HEK293T (cell line): Measurements from ENCODE around the gene EXOC6.
"Not testable (repeated sequence)": the region's sequence is repeated elsewhere in the genome, so short reads cannot be mapped to it uniquely, and the experiment has no call there.

Source experiments
- CTCF ChIA-PET: fragments of 350-600 bp; formaldehyde crosslinking; extraction: SDS; loops from one replicate; lab custom pipeline; 2021; ENCODE audit warnings: antibody characterized with exemption, inconsistent platforms; lab: Yijun Ruan, JAX
- POLR2A ChIA-PET: fragments of 350-600 bp; formaldehyde crosslinking; extraction: SDS; loops from one replicate; lab custom pipeline; 2020; ENCODE audit warnings: antibody characterized with exemption, inconsistent platforms; lab: Yijun Ruan, JAX
- DNase-seq: peaks from one replicate; pipeline ENCODE4 v3.0.0; 2012; ENCODE audit warnings: mixed read lengths; ENCODE audit errors: extremely low spot score
- ARNT ChIP-seq: fragments of 450-650 bp; IDR thresholded peaks from 2 replicates; pipeline ENCODE4 v1.6.1; 2017; ENCODE audit warnings: mild to moderate bottlenecking
- BHLHE40 ChIP-seq: fragments of 450-650 bp; IDR thresholded peaks from 2 replicates; pipeline ENCODE4 v1.6.1; 2016; ENCODE audit warnings: mild to moderate bottlenecking, moderate library complexity, borderline replicate concordance
- CTBP1 ChIP-seq: fragments of 450-650 bp; IDR thresholded peaks from 2 replicates; pipeline ENCODE4 v1.6.1; 2016; ENCODE audit warnings: borderline replicate concordance
- ELF4 ChIP-seq: fragments of 450-650 bp; IDR thresholded peaks from 2 replicates; pipeline ENCODE4 v1.6.1; 2017; ENCODE audit warnings: antibody characterized with exemption
- FOXA1 ChIP-seq: fragments of 450-650 bp; IDR thresholded peaks from 2 replicates; pipeline ENCODE4 v1.6.1; 2016; ENCODE audit warnings: mild to moderate bottlenecking
- FOXK2 ChIP-seq: fragments of 450-650 bp; IDR thresholded peaks from 2 replicates; pipeline ENCODE4 v1.6.1; 2016; ENCODE audit warnings: mild to moderate bottlenecking
- FOXM1 ChIP-seq: fragments of 450-650 bp; IDR thresholded peaks from 2 replicates; pipeline ENCODE4 v1.6.1; 2017; ENCODE audit warnings: mild to moderate bottlenecking, borderline replicate concordance
- HDGF ChIP-seq: fragments of 450-650 bp; IDR thresholded peaks from 2 replicates; pipeline ENCODE4 v1.6.1; 2017; ENCODE audit warnings: antibody characterized with exemption, borderline replicate concordance
- L3MBTL2 ChIP-seq: fragments of 450-650 bp; conservative IDR thresholded peaks from 2 replicates; pipeline ENCODE4 v1.6.1; 2016; ENCODE audit warnings: mild to moderate bottlenecking
- LEF1 ChIP-seq: fragments of 450-650 bp; IDR thresholded peaks from 2 replicates; pipeline ENCODE4 v1.6.1; 2017; ENCODE audit warnings: mild to moderate bottlenecking, borderline replicate concordance
- NFRKB ChIP-seq: fragments of 450-650 bp; IDR thresholded peaks from 2 replicates; pipeline ENCODE4 v1.6.1; 2016; ENCODE audit warnings: mild to moderate bottlenecking, moderate library complexity
- PKNOX1 ChIP-seq: fragments of 450-650 bp; IDR thresholded peaks from 2 replicates; pipeline ENCODE4 v1.6.1; 2016
- SP1 ChIP-seq: fragments of 450-650 bp; IDR thresholded peaks from 2 replicates; pipeline ENCODE4 v1.6.1; 2017
- SUZ12 ChIP-seq: fragments of 450-650 bp; IDR thresholded peaks from 2 replicates; pipeline ENCODE4 v1.6.1; 2016; ENCODE audit warnings: mild to moderate bottlenecking
- TARDBP ChIP-seq: fragments of 450-650 bp; IDR thresholded peaks from 2 replicates; pipeline ENCODE4 v1.6.1; 2016
- ZNF384 ChIP-seq: fragments of 450-650 bp; IDR thresholded peaks from 2 replicates; pipeline ENCODE4 v1.6.1; 2016

The EXOC6 gene

GRCh38 chr10:93095225-93095624, 246.9 kb downstream of the EXOC6 start:
- ChIA-PET CTCF (no interaction called here), POLR2A (no interaction called here)
- TF ChIP-seq CTBP1 (no peak), LEF1 (no peak), L3MBTL2 (no peak), BHLHE40 (no peak), ARNT (no peak), FOXM1 (no peak), HDGF (no peak), SUZ12 (no peak), FOXA1 (no peak), SP1 (no peak), ELF4 (no peak), TARDBP (no peak)
- DNase-seq: no peak

- DNase-seq: no peak
- CTCF ChIA-PET: no interaction called here
- POLR2A ChIA-PET: no interaction called here
- TF ChIP-seq CTBP1 (no peak), HDGF (no peak), BHLHE40 (no peak), ZNF384 (no peak), SUZ12 (no peak), LEF1 (no peak), ELF4 (no peak), SP1 (no peak), TARDBP (no peak), FOXA1 (no peak), PKNOX1 (no peak), FOXK2 (no peak), ARNT (no peak), L3MBTL2 (no peak), NFRKB (no peak), FOXM1 (no peak)
Measured at GRCh38 chr10:93096901-93097300, 248.6 kb downstream of the EXOC6 start.

- CTCF ChIA-PET: no interaction called here
- POLR2A ChIA-PET: no interaction called here
- no peak for DNase-seq
- TF ChIP-seq SUZ12 (no peak), FOXA1 (no peak), FOXM1 (no peak), NFRKB (no peak), ZNF384 (no peak), HDGF (no peak)
Measured at GRCh38 chr10:93097386-93097785, 249.1 kb downstream of the EXOC6 start.

GRCh38 chr10:93098816-93099215, 250.5 kb downstream of the EXOC6 start:
- ChIA-PET CTCF (interaction anchor here (1.0 kb wide), 1 partner anchor 17 kb away, joined by 3 read pairs; no protein-coding TSS in a partner anchor), POLR2A (no interaction called here)
- DNase-seq: no peak
- no peak for TF ChIP-seq FOXK2
- TF ChIP-seq HDGF: no peak
- no peak for TF ChIP-seq FOXA1
- no peak for TF ChIP-seq ELF4
- TF ChIP-seq SP1: no peak
- no peak for TF ChIP-seq BHLHE40
- TF ChIP-seq NFRKB: no peak
- no peak for TF ChIP-seq LEF1
- TF ChIP-seq TARDBP: no peak
- no peak for TF ChIP-seq L3MBTL2
- no peak for TF ChIP-seq FOXM1
- TF ChIP-seq CTBP1: no peak
- TF ChIP-seq PKNOX1: no peak
- TF ChIP-seq SUZ12: no peak
- TF ChIP-seq ZNF384: no peak
- TF ChIP-seq ARNT: no peak

GRCh38 chr10:93099670-93100069, 251.3 kb downstream of the EXOC6 start:
- POLR2A ChIA-PET: no interaction called here
- TF ChIP-seq SP1 (no peak), NFRKB (no peak), LEF1 (no peak), PKNOX1 (no peak), FOXA1 (no peak), CTBP1 (no peak), BHLHE40 (no peak), FOXM1 (no peak), L3MBTL2 (no peak), ELF4 (no peak), SUZ12 (no peak), TARDBP (no peak), ZNF384 (no peak), FOXK2 (no peak)
- no peak for DNase-seq
- CTCF ChIA-PET: no interaction called here

DNA sequence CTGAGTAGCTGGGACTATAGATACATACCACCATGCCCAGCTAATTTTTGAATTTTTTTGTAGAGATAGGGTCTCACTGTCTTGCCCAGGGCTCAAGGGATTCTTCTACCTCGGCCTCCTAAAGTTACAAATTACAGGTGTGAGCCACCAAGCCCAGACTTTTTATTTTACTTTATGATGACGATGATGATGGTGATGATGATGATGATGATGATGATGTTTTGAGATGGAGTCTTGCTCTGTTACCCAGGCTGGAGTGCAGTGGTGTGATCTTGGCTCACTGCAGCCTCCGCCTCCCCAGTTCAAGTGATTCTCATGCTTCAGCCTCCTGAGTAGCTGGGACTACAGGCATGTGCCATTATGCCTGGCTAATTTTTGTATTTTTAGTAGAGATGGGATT, 252.8 kb downstream of the EXOC6 start:
- DNase-seq, POLR2A ChIA-PET: not testable (repeated sequence)
- CTCF ChIA-PET: interaction anchor here (0.6 kb wide), 1 partner anchor 8 kb away, joined by 3 read pairs; no protein-coding TSS in a partner anchor
